HS-5 (cell line): Measurements from ENCODE around the gene PCGF3.
"Not testable (repeated sequence)": the region's sequence is repeated elsewhere in the genome, so short reads cannot be mapped to it uniquely, and the experiment has no call there.

Source experiments
- DNase-seq: peaks from one replicate; pipeline ENCODE4 v3.0.0-alpha.2; 2012; ENCODE audit warnings: low read depth

Gene PCGF3

GRCh38 chr4:704198-704891 is 1.3 kb upstream of the PCGF3 start:
- DNase-seq, result no peak

GRCh38 chr4:704971-705277 is 708 bp upstream of the PCGF3 start:
- DNase-seq, result no peak

GRCh38 chr4:706083-706633 is 526 bp downstream of the PCGF3 start:
- DNase-seq, result not testable (repeated sequence)

DNA sequence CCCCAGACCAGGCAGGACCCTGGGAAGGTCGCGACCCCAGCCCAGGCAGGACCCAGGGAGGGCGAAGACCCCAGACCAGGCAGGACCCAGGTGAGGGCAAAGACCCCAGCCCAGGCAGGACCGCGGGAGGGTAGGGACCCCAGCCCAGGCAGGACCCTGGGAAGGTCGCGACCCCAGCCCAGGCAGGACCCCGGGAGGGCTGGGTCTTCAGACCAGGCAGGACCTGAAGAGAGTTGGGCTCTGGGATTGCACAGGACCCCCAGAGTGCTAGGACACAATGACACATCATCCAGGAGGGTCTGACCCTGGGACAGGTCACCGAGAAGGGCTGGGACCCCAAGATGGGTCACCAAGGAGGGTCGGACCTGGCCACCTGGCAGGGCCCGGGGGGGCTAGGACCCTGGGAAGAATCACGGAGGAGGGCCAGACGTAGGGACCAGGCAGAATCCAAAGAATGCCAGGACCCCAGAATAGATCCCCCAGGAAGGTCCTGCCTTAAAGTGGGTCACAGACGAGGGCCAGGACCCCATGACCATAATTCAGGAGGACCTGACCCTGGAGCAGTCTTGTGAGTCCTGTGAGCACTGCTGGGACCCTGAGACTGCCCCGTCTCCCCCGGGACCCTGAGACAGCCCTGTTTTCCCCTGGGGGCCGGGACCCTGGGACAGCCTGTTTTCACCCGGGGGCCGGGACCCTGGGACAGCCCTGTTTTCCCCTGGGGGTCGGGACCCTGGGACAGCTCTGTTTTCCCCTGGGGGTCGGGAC is 1.4 kb downstream of the PCGF3 start:
- no peak for DNase-seq

GRCh38 chr4:707929-708630 is 2.4 kb downstream of the PCGF3 start:
- no peak for DNase-seq

DNA sequence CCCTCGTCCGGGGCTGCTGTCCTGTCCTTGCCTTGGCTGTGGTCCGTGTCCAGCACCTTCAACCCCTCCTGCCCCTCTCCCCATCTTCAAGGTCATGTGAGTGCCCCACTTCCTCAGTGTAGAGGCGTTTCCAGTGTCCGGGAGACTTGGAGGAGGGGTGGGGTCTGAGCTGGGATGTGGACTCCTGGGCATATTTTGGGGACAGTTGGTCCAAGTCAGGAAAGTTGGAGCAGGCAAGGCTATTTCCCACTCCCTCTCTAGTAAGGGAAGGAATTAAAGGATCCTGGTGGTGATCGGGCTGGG is 3.0 kb downstream of the PCGF3 start:
- DNase-seq, result no peak

- DNase-seq, result no peak
These were observed 3.7 kb downstream of the PCGF3 start for GRCh38 chr4:709348-709747.

DNA sequence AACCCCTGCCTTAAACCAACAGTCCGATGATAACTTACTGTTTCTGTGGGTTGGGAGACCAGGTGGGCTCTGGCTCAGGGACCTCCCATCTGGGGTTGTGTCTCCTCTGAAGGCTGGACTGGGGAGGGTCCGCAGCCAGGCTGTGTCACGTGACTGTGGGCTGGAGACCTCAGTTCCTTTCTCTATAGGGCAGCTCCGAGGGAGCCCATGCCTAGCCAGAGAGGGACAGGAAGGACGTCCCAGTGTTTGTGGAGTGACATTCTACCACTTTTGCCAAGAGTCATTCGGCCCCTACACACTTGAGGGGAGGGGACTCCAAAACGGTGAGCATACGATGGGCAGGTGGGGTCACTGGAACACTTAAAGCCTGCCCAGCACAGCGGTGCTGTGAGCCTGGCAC is 4.5 kb downstream of the PCGF3 start:
- no peak for DNase-seq

DNA sequence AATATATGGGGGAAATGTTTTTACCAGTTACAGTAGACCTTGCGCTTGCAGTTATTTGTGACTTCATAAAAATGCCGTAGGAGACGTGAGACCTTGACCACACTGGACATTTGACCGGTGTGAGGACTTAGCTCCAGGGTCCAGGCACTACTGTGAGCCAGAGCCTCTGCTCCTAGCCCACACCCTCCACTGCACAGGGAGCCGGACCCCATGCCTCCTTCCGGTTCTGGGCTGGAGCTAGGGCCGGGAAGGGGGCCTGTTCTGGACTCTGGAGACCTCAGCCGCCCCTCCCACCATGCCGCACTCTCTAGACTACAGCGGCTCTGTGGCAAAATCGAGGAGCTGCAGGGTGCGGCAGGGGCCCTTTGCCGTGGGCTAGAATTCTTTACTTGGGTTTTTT is 5.3 kb downstream of the PCGF3 start:
- DNase-seq, result no peak

DNA sequence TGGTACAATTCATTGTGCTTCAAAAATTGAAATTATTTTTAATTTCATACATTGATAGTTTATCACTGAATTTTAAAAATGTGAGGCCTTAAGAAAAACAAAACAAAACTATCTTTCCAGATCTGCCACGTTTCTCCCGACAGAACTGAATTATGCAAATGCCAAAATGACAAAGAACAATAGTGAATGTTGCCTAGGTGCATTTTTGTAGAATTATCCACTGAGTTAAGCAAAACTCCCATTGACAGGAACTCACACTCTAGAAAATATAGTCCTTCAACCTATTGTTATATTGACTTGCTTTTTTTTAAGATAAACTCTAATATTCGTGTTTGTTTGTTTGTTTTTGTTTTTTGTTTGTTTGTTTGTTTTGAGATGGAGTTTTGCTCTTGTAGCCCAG is 6.5 kb downstream of the PCGF3 start:
- DNase-seq, result no peak

DNA sequence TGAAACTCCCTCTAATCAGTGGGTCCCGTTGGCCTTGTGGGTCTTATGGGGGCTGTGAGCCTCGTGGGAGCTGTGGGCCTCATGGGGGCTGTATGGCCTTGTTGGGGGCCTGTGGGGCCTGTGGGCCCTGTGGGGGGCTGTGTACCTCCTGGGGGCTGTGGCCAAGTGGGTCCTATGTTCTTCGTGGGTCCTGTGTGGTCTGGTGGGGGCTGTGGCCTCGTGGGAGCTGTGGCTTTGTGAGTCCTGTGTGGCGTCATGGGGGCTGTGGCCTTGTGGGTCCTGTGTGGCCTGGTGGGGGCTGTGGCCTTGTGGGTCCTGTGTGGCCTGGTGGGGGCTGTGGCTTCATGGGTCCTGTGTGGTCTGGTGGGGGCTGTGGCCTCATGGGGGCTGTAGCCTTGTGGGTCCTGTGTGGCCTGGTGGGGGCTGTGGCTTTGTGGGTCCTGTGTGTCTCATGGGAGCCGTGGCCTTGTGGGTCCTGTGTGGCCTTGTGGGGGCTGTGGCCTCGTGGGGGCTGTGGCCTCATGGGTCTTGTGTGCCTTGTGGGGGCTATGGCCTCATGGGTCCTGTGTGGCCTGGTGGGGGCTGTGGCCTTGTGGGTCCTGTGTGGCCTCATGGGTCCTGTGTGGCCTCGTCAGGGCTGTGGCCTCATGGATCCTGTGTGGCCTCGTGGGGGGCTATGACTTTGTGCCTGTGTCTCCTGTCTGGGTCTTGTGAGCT is 7.4 kb downstream of the PCGF3 start:
- no peak for DNase-seq

GRCh38 chr4:714087-714486 is 8.5 kb downstream of the PCGF3 start:
- no peak for DNase-seq

- no peak for DNase-seq
These were observed 12.1 kb downstream of the PCGF3 start for GRCh38 chr4:717601-718320.

GRCh38 chr4:718460-718859 is 12.8 kb downstream of the PCGF3 start:
- DNase-seq, result no peak

DNA sequence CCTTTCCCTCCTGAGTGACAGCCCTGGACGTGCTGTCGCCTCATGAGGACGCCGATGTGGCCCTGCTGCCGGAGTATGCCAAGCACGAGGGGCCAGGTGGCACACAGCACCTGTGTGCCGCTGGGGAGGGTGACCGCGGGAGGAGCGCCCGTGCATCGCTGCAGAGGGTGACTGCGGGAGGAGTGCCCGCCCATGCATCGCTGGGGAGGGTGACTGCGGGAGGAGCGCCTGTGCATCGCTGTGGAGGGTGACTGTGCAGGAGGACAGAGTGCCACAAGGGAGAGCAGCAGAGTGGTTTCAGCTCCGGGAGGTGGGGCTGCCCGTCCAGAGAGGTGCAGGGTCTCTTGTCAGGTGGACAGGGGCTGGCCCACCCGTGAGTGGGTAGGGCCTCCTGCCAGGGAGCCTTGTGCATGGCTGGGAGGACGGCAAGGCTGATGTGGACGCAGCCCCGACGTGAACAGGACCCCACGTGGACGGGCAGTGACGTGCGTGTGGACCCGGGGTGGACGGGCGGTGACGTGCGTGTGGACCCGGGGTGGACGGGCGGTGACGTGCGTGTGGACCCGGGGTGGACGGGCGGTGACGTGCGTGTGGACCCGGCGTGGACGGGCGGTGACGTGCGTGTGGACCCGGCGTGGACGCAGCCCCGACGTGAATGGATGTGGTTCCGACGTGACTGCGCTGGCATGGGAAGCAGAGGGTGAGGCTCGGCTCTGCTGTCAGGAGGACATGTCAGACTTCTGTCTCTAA is 14.7 kb downstream of the PCGF3 start:
- no peak for DNase-seq

- DNase-seq, result no peak
These were observed 15.9 kb downstream of the PCGF3 start for GRCh38 chr4:721261-722168.

DNA sequence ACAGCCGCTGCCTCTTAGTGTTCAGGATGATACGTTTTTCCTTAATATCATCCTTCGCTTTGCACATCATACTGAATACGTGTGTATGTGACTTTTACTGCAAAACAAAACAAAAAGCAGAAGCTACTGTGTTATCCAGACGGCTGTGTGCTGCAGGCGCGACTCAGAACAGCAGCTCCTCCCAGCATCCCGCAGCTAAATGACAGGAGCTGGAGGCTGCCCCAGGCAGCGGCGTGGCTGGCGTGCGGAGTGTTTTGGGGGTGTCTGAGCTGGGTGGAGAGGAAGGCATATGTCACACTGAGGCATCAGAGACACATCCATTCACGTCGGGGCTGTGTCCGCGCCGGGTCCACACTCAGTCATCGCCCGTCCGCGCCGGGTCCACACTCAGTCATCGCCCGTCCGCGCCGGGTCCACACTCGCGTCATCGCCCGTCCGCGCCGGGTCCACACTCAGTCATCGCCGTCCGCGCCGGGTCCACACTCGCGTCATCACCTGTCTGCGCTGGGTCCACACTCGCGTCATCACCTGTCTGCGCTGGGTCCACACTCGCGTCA is 16.6 kb downstream of the PCGF3 start:
- DNase-seq, result no peak

DNA sequence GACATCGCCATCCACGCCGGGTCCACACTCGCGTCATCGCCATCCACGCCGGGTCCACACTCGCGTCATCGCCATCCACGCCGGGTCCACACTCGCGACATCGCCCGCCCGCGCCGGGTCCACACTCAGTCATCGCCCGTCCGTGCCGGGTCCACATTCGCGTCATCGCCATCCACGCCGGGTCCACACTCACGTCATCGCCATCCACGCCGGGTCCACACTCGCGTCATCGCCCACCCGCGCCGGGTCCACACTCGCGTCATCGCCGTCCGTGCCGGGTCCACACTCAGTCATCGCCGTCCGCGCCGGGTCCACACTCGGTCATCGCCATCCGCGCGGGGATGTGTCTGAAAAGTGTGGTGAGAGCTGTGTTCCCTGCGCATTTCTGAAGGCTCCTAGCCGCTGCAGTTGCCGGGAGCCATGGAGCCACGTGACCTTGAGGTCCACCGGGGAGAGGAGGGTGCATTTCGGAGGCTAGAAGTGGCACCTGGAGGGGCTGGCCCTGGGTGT is 17.3 kb downstream of the PCGF3 start:
- DNase-seq, result no peak

DNA sequence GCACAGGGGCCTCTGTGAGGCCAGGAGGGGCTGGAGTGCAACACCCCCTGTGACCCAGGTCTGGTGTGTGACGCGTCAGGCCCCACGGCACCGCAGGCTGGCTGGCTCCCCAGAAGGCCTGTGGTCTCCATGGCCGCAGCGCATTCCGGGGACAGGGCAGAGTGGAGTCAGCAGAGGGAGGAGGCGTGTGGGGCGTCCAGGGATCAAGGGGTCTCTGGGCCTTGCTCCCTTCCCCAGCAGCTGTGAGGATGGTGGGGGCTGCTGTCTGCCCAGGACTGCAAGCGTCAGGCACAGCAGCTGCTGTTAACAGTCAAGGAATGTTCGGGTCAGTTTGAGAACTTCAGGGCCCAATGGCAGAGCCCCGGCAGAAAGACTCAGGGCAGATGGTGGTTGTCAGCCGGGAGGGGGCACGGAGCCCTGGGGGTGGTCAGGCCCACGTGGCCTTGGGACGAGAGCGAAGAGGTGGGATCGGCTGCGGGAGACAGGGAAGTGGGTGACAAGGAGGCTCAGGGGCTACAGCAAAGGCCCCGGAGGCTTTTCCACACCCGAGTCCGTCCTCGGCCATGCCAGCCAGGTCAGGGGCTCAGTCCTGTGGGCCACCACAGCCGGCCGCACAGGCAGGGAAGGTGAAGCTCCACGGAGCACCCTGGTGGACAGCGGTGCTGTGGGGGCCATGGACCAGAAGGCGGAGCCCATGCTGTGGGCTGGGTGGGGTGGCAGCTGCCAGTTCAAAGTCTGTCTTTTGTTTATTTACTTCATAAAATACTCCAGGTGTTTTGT is 18.3 kb downstream of the PCGF3 start:
- no peak for DNase-seq
